AG10803 (cell line): ENCODE measurements around the gene SYNPO.

Source experiments
- DNase-seq: peaks from one replicate; pipeline ENCODE4 v3.0.0; 2010; ENCODE audit warnings: low read depth
- H3K4me3 ChIP-seq: 2 replicates; pipeline ENCODE4 v1.5.1; 2011; ENCODE audit warnings: mild to moderate bottlenecking, low read length, control low read depth
- TF ChIP-seq, protein P1 (sequence below): conservative IDR thresholded peaks from 2 replicates; pipeline ENCODE4 v1.5.1; 2011; ENCODE audit warnings: mild to moderate bottlenecking, low read length, control low read depth, inconsistent platforms

The SYNPO gene

GRCh38 chr5:150607105-150607504 is 33.4 kb upstream of the SYNPO start:
- no peak for DNase-seq
- TF ChIP-seq, protein P1, sequence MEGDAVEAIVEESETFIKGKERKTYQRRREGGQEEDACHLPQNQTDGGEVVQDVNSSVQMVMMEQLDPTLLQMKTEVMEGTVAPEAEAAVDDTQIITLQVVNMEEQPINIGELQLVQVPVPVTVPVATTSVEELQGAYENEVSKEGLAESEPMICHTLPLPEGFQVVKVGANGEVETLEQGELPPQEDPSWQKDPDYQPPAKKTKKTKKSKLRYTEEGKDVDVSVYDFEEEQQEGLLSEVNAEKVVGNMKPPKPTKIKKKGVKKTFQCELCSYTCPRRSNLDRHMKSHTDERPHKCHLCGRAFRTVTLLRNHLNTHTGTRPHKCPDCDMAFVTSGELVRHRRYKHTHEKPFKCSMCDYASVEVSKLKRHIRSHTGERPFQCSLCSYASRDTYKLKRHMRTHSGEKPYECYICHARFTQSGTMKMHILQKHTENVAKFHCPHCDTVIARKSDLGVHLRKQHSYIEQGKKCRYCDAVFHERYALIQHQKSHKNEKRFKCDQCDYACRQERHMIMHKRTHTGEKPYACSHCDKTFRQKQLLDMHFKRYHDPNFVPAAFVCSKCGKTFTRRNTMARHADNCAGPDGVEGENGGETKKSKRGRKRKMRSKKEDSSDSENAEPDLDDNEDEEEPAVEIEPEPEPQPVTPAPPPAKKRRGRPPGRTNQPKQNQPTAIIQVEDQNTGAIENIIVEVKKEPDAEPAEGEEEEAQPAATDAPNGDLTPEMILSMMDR, result no peak
- H3K4me3 ChIP-seq, result no peak overlapping the region

DNA sequence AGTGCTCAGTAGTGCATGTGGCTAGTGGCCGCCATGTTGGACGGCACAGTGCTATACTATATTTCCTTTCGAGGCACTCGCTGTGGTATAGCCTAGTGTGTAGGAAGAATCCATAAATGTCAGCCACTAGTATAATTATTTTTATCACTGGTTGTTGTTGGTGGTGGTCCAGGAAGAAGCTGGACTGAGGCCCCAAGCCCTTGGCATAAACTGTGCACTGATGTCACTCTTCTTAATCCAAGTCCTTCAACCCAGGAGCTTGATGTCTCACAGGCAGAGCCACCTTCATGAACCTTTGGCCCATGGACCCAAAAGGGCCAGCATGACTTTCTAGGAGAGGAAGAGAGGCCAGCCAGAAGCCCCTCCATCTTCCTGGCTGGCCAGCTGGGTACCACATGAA is 32.5 kb upstream of the SYNPO start:
- TF ChIP-seq, protein P1, result no peak
- H3K4me3 ChIP-seq, result no peak overlapping the region
- DNase-seq, result no peak

DNA sequence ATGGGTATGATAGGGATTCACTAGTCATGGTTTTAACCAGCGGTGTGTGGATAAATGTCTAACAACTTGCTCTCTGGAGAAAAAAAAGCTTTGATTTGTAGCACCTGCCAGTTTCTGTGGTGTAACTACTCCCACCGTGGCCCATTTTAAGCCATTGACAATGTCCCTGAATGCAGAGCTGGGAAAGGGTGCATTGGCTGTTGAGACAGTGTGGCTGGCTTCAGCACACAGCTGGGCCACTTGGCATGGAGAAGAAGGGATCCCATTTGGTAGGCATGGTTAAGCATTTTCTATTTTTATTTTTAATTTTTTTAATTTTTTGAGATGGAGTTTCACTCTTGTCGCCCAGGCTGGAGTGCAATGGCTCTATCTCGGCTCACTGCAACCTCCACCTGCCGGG is 31.5 kb upstream of the SYNPO start:
- TF ChIP-seq, protein P1, result no peak
- no peak overlapping the region for H3K4me3 ChIP-seq
- DNase-seq, result no peak

- no peak for DNase-seq
- H3K4me3 ChIP-seq, result no peak overlapping the region
- TF ChIP-seq, protein P1, result no peak
Observed at GRCh38 chr5:150609843-150610584, 30.4 kb upstream of the SYNPO start.

DNA sequence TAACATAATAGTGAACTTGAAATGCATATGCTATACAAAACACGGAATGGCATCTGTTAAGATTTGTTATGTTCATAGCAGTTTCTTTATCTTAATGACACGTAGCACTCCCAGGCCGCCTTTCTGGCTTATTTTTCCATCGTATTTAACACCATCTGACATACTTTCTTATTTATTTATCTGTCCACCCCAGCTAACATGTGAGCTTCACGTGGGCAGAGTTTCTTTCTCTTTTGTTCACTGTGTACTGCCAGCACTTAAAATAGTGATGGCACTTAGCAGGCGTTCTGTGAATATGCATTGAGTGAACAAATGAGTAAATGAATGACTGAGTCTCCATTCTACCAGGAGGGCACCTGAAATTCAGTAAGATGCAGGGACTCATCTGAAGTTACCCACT is 29.4 kb upstream of the SYNPO start:
- TF ChIP-seq, protein P1, result no peak
- no peak for DNase-seq
- H3K4me3 ChIP-seq, result no peak overlapping the region

DNA sequence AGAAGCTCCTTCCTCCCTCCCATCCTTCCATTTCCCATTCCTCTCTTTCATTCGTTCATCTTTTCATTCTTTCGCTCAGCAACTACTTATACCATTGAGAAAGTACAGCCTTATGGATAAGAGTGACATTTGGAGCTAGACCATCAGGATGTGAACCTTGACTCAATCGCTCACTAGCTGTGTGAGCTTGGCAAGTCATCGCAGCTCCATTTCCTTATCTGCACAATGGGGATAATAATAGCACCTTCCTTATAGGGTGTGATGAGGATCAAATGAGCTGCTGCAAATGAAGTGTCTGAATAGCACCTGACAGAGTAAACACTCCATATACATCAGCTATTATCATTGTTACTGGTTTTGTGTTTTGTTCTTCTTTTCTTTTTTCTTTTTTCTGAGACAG is 28.1 kb upstream of the SYNPO start:
- H3K4me3 ChIP-seq, result no peak overlapping the region
- DNase-seq, result no peak
- TF ChIP-seq, protein P1, result no peak

GRCh38 chr5:150612905-150613670 is 27.4 kb upstream of the SYNPO start:
- H3K4me3 ChIP-seq, result no peak overlapping the region
- DNase-seq, result no peak
- TF ChIP-seq, protein P1, result no peak
